GM13977 (cell line): ENCODE data around the gene SECTM1.

ENCODE experiments used
- DNase-seq: peaks from one replicate; pipeline ENCODE4 v3.0.0; 2012; ENCODE audit warnings: low spot score
- in situ Hi-C: fragments of 300-500 bp; cut with MboI; formaldehyde crosslinking; loops from one replicate; pipeline ENCODE4 v1.12.0; 2022; ENCODE audit warnings: low sequenced_read_pairs, low pct_unique_long_range_greater_than_20kb, mixed read lengths, inconsistent platforms; ENCODE audit not compliant: unreplicated experiment
- TF ChIP-seq, protein P1 (sequence below): IDR thresholded peaks from 2 replicates; pipeline ENCODE4 v1.5.1; 2012; ENCODE audit warnings: mild to moderate bottlenecking, control low read depth; ENCODE audit not compliant: insufficient read depth; ENCODE audit errors: extremely low read depth, missing control alignments

SECTM1 gene

DNA sequence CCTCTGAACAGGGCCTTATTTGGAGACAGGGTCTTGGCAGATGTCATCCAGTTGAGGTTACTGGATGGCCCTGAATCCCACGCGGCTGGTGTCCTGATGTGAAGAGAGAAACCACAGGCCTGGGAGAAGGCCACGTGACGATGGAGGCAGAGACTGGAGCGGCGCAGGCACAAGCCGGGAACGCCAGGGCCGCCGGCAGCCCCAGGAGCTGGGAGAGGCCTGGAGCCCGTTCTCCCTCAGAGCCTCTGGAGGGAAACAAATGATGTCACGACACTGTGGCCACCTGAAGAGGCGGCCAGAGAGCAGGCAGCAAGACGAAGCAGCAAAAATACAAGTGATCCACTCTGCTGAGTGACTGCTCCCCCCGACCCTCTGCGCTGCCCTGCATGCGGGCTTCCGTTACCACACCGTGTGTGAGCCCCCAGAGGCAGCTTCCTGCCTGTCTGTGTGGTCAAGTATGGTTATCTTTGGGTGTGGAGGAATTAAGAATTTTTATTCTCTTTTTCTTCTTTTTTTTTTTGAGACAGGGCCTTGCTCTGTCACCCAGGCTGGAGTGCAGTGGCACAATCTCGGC is 27.8 kb downstream of the SECTM1 start:
- TF ChIP-seq, protein P1, sequence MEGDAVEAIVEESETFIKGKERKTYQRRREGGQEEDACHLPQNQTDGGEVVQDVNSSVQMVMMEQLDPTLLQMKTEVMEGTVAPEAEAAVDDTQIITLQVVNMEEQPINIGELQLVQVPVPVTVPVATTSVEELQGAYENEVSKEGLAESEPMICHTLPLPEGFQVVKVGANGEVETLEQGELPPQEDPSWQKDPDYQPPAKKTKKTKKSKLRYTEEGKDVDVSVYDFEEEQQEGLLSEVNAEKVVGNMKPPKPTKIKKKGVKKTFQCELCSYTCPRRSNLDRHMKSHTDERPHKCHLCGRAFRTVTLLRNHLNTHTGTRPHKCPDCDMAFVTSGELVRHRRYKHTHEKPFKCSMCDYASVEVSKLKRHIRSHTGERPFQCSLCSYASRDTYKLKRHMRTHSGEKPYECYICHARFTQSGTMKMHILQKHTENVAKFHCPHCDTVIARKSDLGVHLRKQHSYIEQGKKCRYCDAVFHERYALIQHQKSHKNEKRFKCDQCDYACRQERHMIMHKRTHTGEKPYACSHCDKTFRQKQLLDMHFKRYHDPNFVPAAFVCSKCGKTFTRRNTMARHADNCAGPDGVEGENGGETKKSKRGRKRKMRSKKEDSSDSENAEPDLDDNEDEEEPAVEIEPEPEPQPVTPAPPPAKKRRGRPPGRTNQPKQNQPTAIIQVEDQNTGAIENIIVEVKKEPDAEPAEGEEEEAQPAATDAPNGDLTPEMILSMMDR, result no peak
- in situ Hi-C loops, result no loop called here
- DNase-seq, result peak; percentile 18

DNA sequence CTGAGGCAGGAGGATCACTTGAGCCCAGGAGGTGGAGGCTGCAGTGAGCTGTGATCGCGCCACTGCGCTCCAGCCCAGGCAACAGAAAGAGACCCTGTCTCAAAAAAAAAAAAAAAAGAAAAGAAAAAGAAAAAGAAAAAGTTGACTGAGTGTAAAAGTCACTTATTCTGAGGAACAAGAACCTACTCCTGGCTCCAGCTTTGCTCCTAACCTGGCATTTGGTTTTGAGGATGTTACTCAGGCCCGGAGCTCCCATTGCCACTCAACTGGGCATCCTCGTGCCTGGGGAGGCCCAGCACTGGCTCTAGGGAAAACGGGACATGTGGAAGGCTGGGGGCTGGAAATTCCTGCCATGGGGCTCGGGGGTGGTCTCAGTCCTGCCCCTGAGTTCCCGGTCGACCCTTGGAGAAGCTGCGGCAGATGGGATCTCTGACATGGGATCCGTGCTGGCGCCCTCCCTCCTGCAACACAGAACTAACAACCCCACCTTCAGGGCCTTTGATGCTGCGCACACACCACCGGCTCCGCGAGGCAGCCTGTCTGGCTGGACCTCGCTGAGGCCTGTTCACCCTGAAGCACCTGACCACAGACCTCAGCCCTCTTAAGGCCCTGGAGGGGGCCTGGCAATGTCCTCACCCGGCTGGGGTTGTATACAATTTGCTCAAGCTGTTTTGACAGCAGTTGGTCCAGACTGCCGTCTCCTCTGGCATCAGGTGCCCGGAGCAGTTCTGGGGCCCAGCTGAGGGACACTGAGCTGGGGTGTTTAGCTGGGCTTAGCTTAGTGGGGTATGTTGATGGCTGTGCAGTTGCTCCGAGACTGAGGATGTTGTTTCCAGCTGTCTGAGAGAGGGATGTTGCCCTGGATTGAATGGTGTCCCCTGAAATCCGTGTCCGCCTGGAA is 28.5 kb downstream of the SECTM1 start:
- peak; percentile 28 for DNase-seq
- TF ChIP-seq, protein P1, result no peak
- in situ Hi-C loops, result no loop called here

DNA sequence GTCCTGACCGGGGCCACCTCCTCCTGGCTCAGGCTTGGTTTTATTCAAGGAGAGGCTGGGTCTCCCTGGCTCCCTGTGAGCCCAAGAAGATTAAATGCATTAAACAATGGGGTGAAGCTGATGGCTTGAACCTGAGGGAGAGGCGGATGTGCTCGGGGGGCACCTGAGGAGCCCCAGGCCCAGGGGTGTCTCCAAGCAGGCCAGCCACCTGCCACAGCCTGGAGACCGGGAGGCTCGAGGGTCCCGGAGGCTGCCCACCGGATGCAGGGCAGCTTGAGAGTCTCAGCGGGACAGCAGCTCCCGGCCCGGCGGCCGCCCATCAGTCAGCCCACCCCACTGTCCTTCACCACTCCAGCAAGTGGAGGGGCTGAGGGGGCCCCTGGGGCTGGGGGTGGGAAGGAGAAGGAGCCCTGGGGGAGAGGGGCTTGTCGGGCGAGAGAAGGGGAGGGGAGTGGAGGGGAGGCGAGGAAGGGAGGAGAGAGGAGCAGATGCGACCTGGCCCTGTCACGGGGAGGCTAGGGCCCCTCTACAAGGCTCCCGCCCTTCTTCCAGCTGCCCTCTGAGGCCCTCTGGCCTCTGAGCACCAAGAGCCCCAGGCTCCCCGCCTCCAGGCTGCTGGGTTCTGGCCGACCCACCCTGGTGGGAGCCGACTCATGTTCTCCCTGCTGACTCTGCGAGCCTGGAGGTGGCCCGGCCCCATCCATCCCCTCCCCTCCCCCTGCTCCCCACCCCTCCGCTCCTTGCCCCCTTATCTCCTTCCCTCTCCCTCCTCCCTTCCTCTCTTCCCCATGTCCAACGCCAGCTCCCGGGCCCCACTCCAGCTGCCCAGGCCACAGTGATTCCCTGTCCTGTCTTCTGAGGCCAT is 29.4 kb downstream of the SECTM1 start:
- in situ Hi-C loops, result no loop called here
- TF ChIP-seq, protein P1, result no peak
- DNase-seq, result peak; percentile 24

DNA sequence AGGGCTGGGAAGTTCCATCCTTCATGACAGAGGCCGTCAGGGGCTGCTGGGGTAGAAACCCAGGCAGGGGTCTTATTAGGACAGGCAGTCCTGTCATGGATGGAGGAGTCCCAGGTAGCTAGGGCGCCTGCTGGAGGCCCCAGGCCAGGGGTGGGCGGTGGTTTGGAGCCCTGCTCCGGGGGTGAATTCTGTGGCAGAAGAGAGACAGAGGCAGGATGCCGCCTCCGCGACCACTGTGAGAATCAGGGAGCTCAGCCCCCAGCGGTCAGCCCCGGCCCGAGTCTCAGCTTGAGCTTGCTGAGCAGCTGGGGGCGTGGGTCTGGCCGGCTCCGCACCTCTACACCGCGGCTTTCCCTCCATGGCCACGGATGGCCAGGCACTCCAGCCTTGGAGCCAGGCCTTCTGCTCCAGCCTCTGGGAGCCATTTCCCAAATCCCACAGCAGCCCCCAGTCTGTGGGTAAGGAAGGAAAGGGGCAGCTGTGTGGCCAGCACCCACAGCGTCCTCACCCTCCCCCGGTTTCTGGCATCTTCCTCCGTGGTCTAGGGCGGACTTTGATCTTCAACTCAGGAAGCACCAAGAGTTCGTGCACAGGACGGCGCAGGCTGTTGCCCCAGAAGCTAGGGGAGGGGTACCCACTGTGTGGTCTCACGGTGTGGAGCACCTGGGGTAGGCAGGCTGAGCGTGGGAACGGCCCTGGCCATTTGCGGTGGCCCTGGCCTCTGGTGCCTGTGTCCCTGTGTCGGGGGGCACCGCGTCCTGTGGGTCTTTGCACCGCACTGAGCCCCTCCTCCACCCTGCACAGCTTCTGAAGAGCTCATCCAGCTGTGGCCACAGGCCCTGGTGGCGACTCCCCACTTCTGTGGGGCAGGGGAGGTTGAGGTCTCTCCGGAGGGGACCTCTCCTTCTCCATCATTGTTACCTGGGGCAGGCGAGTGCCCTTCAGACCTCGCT is 30.3 kb downstream of the SECTM1 start:
- in situ Hi-C loops, result no loop called here
- DNase-seq, result no peak
- TF ChIP-seq, protein P1, result no peak

DNA sequence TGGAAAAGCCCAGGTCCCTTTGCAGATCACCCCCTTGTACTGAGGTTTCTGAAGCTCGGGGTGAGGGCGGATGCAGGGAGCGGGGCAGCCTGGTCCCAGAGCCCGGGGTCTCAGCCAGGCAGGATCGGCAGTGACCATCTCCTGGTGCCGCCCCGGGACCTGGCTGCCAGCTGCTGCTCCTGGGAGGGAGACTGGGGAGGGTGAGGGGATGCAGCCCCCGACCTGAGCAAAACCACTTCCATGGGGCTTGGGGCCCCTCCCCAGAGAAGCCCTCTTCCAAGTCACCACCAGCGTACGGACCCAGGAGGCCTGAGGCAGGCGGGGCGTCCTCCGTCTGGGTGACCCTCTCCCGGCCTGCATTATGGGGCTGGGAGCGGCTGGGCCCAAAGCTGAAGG is 31.0 kb downstream of the SECTM1 start:
- TF ChIP-seq, protein P1, result no peak
- peak; percentile 27 for DNase-seq
- in situ Hi-C loops, result no loop called here
